RWPE2 (cell line): ENCODE results near the gene IFNA17.
"Not testable (repeated sequence)": the region's sequence is repeated elsewhere in the genome, so short reads cannot be mapped to it uniquely, and the experiment has no call there.

ENCODE experiments used
- ATAC-seq: fragments of 200-7000 bp; cut with Tn5 transposase; 3 replicates; pipeline ENCODE4 v1.9.1; 2021; ENCODE audit warnings: low read depth
- DNase-seq: peaks from one replicate; pipeline ENCODE4 v3.0.0-alpha.2; 2020; ENCODE audit warnings: low spot score
- H3K27ac ChIP-seq: fragments of 450-650 bp; 2 replicates; pipeline ENCODE4 v1.5.1; 2017; ENCODE audit warnings: mild to moderate bottlenecking; ENCODE audit not compliant: poor library complexity, severe bottlenecking
- H3K27me3 ChIP-seq: fragments of 250-450 bp; sonication (Bioruptor Pico); 2 replicates; pipeline ENCODE4 v1.5.1; 2021; ENCODE audit warnings: mild to moderate bottlenecking, moderate library complexity; ENCODE audit not compliant: insufficient read depth, poor library complexity, severe bottlenecking
- H3K36me3 ChIP-seq: fragments of 250-450 bp; sonication (Bioruptor Pico); 2 replicates; pipeline ENCODE4 v1.5.1; 2020; ENCODE audit warnings: low read depth, mild to moderate bottlenecking, moderate library complexity
- H3K4me1 ChIP-seq: fragments of 250-450 bp; sonication (Bioruptor Pico); 2 replicates; pipeline ENCODE4 v1.5.1; 2021; ENCODE audit warnings: mild to moderate bottlenecking, moderate library complexity; ENCODE audit not compliant: insufficient read depth, poor library complexity, severe bottlenecking
- H3K4me3 ChIP-seq: fragments of 250-450 bp; sonication (Bioruptor Pico); 2 replicates; pipeline ENCODE4 v1.5.1; 2021; ENCODE audit warnings: mild to moderate bottlenecking, moderate library complexity; ENCODE audit not compliant: severe bottlenecking
- H3K9me3 ChIP-seq: fragments of 250-450 bp; sonication (Bioruptor Pico); 2 replicates; pipeline ENCODE4 v1.5.1; 2021; ENCODE audit warnings: mild to moderate bottlenecking, moderate library complexity; ENCODE audit not compliant: severe bottlenecking
- CTCF ChIP-seq: fragments of 450-650 bp; IDR thresholded peaks from one replicate; pipeline ENCODE4 v1.5.1; 2017; ENCODE audit warnings: mild to moderate bottlenecking, moderate library complexity; ENCODE audit not compliant: poor library complexity, severe bottlenecking

Gene IFNA17

GRCh38 chr9:21182810-21183736, 44.9 kb downstream of the IFNA17 start:
- DNase-seq, H3K27me3 ChIP-seq, H3K4me3 ChIP-seq, H3K36me3 ChIP-seq, H3K9me3 ChIP-seq, H3K27ac ChIP-seq, H3K4me1 ChIP-seq: not testable (repeated sequence)
- peak; percentile 39 for TF ChIP-seq CTCF
- ATAC-seq, result peak; percentile 49; the same call in 1 of the 3 replicates
